Heart left ventricle (tissue), 13 donors: ENCODE measurements around the gene ZDHHC21.

Source experiments
- CTCF ChIP-seq, 12 donors: fragments of 200-600 bp; sonication (generic) in 4 of 12; IDR thresholded peaks; one replicate each; pipeline versions ENCODE4 v1.5.0 to v1.8.0; 2018 to 2022; ENCODE audit warnings: antibody characterized with exemption in 12 of 12, mild to moderate bottlenecking in 5 of 12
- POLR2A ChIP-seq, 2 donors: fragments of 450-650 bp; IDR thresholded peaks; one replicate each; pipeline ENCODE4 v1.6.1; 2017; ENCODE audit warnings: antibody characterized with exemption in 2 of 2, mild to moderate bottlenecking in 2 of 2, moderate library complexity in 2 of 2
- donor health status: ischemic (EF 13 %, LVEDD 7.1; RV severe dilation, severe dysfunction).
- donor health status: DM: no; HTN: yes; CAD: no.
- donor health status: DM: no; HTN: no; CAD: no.
- donor health status: ischemic (EF 25% LVEDD 6.9; RV normal size, moderate dysfunction).
- donor health status: ischemic (EF 25% LVEDD 5.7; RV mildly dilated, moderate dysfunction).
- donor health status: ischemic (EF 35%, LVEDD 5.7; RV mildly dilated, moderate dysfunction).
- donor health status: nonischemic (EF 11% LVEDD 7.7; RV severe dilation, severe dysfunction).
- donor health status: DM: yes; HTN: yes; CAD: no.
- donor health status: PGD.
- donor health status: ischemic (EF 29% LVEDD 5.4; RV normal size, mild dysfunction).
- donor health status: nonischemic (EF 23%, LVEDD 6.1; RV moderate dilation, normal function).

GRCh38 chr9:14640967-14641366 is 52.3 kb downstream of the ZDHHC21 start:
- TF ChIP-seq CTCF (IDR thresholded peaks at IDR 0.05): no peak
- TF ChIP-seq POLR2A (IDR thresholded peaks at IDR 0.05): no peak
